Measurements from ENCODE around the gene TNNI3K. TPM values are rescaled to one million over a fixed set of nuclear protein-coding genes. Genes with fewer than 3 reads are reported as not detected.

TNNI3K gene
- total and polyA plus RNA-seq, 9 donors = 0.73 to 2.6 (median 1.5) TPM; not detected in 1

DNA sequence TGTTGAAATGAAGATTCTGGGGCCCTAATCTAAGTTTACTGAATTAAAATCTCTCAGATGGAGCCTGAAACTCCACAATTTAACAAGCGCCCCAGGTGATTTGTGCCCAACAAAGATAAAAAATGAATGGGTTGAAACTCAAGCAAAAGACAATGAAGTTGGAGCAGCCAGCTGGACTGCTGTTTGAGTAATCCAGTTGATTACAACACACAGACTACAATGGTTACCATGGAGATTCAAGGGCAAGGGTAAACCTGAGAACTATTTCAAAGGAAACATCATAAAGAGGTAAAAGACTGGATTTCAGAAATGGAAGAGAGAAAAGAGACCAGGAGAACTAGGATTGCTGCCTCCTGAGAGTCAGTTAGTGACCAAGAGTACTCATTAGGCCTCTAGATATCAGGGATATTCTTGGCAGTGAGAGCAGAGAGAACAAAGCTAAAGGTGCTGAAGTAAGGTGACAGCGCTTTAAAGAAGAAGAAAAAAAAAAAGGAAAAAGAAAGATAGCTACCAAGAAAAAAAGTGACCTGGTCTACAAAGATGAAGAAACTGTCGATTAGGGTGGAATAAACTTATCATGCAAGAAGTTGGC is 232.7 kb downstream of the TNNI3K start:
- WGBS, 3 donors = 83 to 88% (median 85%) methylated on average over 3 of the region's 3 CpGs
- no peaks in the 10 kb centered on the region for H3K36me3 ChIP-seq
- H3K9me3 ChIP-seq = no peaks in the 10 kb centered on the region
- no peaks in the 10 kb centered on the region for H3K4me1 ChIP-seq (ENCODE audit: insufficient read depth)
- no peak overlapping the region for H3K4me3 ChIP-seq
- H3K27ac ChIP-seq = no peak overlapping the region
- TF ChIP-seq, protein P1, sequence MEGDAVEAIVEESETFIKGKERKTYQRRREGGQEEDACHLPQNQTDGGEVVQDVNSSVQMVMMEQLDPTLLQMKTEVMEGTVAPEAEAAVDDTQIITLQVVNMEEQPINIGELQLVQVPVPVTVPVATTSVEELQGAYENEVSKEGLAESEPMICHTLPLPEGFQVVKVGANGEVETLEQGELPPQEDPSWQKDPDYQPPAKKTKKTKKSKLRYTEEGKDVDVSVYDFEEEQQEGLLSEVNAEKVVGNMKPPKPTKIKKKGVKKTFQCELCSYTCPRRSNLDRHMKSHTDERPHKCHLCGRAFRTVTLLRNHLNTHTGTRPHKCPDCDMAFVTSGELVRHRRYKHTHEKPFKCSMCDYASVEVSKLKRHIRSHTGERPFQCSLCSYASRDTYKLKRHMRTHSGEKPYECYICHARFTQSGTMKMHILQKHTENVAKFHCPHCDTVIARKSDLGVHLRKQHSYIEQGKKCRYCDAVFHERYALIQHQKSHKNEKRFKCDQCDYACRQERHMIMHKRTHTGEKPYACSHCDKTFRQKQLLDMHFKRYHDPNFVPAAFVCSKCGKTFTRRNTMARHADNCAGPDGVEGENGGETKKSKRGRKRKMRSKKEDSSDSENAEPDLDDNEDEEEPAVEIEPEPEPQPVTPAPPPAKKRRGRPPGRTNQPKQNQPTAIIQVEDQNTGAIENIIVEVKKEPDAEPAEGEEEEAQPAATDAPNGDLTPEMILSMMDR (IDR thresholded peaks at IDR 0.05) = no peak
- TF ChIP-seq POLR2A (IDR thresholded peaks at IDR 0.05) (no peak), EP300 (IDR thresholded peaks at IDR 0.05) (no peak)
- no peak for DNase-seq
- intact Hi-C loops (cut with DNase I) = no loop called here
- H3K27me3 ChIP-seq = no peaks in the 10 kb centered on the region

DNA sequence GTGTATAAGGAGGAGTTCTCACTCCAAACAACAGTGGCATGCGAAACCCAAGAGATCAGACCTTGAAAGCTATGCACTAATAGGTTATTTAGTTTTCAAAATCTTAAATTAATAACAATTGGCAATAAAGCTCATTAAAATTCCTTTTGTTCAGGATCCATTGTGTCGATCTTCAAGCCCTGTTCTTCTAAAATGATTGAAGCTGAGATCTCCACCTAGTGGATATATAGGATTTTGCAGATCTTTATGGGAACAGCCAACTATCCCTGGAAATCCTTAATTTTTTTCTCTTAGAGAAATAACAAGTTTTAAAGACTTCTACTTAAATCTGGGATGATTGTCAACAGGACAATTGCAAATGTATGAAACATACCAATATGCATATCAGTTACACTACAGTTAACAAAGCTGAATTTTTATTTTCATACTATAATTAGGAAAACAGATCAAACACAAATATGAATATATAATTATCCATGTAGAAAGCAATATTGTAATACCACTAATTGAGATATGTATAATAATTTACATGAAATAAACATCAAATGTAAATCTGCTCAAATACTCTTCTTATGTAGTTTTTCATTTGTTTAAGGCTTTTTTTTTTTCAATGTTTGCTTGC is 233.9 kb downstream of the TNNI3K start:
- intact Hi-C loops (cut with DNase I) = no loop called here

DNA sequence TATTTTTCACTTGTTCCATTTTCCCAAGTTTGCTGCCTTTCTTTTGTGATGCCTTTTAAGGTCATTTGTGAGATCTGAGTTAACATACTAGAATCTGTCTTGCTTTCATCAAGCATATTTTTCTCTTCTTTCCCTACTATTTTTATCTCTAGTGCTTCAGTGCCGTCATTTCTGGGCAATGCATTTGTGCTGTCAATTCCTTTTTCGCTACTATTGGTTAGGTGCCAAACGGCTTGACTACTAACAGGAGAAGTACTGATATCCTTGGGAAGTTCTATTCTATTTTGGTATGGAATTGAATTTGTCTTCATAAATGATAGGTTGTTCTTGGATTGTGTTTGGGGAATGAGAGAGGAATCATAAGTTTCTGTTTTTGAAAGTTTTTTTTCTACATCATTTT is 235.1 kb downstream of the TNNI3K start:
- intact Hi-C loops (cut with DNase I) = no loop called here
- no peaks in the 10 kb centered on the region for H3K36me3 ChIP-seq
- H3K4me1 ChIP-seq (ENCODE audit: insufficient read depth) = no peaks in the 10 kb centered on the region
- TF ChIP-seq EP300 (IDR thresholded peaks at IDR 0.05) (no peak), POLR2A (IDR thresholded peaks at IDR 0.05) (no peak)
- TF ChIP-seq, protein P1 (IDR thresholded peaks at IDR 0.05) = no peak
- H3K27ac ChIP-seq = no peak overlapping the region
- no peaks in the 10 kb centered on the region for H3K9me3 ChIP-seq
- H3K4me3 ChIP-seq = no peak overlapping the region
- no peaks in the 10 kb centered on the region for H3K27me3 ChIP-seq
- WGBS, 3 donors = 44 to 64% (median 56%) methylated on average over 3 of the region's 3 CpGs
- DNase-seq = no peak

More for the DNA sequence above, 233.9 kb downstream of the TNNI3K start:
- H3K4me3 ChIP-seq = no peak overlapping the region
- no peaks in the 10 kb centered on the region for H3K9me3 ChIP-seq
- no peaks in the 10 kb centered on the region for H3K4me1 ChIP-seq (ENCODE audit: insufficient read depth)
- H3K27me3 ChIP-seq = no peaks in the 10 kb centered on the region
- no peak for DNase-seq
- H3K36me3 ChIP-seq = no peaks in the 10 kb centered on the region
- no peak overlapping the region for H3K27ac ChIP-seq
- 2 to 16% (median 5%) methylated on average over 2 of the region's 2 CpGs for WGBS, 3 donors
- TF ChIP-seq, protein P1 (IDR thresholded peaks at IDR 0.05) = peak; percentile 25 to 31 (median 27)
- no peak for TF ChIP-seq POLR2A (IDR thresholded peaks at IDR 0.05)

DNA sequence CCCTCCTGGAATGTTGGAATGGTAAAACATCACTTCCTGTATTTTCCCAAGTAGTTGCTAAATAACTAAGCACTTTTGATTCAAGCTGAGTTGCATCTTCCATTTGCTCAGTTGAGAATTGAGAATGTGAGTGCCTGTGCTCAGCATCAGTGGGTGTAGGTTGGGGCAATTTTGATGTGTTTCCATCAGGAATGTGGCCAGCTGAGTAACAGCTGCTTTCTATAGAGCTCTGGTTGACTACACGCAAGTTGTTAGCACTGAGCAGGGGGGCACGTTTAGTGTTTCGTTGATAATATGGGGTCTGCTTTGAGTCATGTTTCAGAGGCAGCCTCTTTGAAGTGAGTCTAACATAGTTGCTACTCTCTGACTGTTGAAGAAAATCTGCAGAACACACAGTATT is 235.7 kb downstream of the TNNI3K start:
- Histone ChIP-seq H3K27me3 (no peaks in the 10 kb centered on the region), H3K27ac (no peak overlapping the region), H3K4me3 (no peak overlapping the region), H3K36me3 (no peaks in the 10 kb centered on the region), H3K4me1 (ENCODE audit: insufficient read depth) (no peaks in the 10 kb centered on the region), H3K9me3 (no peaks in the 10 kb centered on the region)
- no peak for DNase-seq
- TF ChIP-seq, protein P1 (IDR thresholded peaks at IDR 0.05) = no peak
- TF ChIP-seq POLR2A (IDR thresholded peaks at IDR 0.05) (no peak), EP300 (IDR thresholded peaks at IDR 0.05) (no peak)
- intact Hi-C loops (cut with DNase I) = no loop called here
- 3 to 18% (median 3%) methylated on average over 3 of the region's 3 CpGs for WGBS, 3 donors
